BLaER1 treated with 17β-estradiol and CSF1 and Interleukin-3, amounts not matched to agents 10 nM and 100 nM (cell line): Measurements from ENCODE around the gene P2RX2.

Experiments used
- H3K27ac ChIP-seq, 11 experiments: shearing (Covaris generic); formaldehyde crosslinking; 2 replicates each; pipeline ENCODE4 v1.8.1; 2022
- H3K27me3 ChIP-seq, 11 experiments: shearing (Covaris generic); formaldehyde crosslinking; 2 replicates each; pipeline ENCODE4 v1.8.1; 2022
- H3K36me3 ChIP-seq, 11 experiments: shearing (Covaris generic); formaldehyde crosslinking; 2 replicates each; pipeline ENCODE4 v1.8.1; 2022
- H3K4me1 ChIP-seq, 10 experiments: shearing (Covaris generic); formaldehyde crosslinking; 2 replicates each; pipeline ENCODE4 v1.8.1; 2022
- H3K4me2 ChIP-seq, 11 experiments: shearing (Covaris generic); formaldehyde crosslinking; 2 replicates each; pipeline ENCODE4 v1.8.1; 2022
- H3K4me3 ChIP-seq, 10 experiments: shearing (Covaris generic); formaldehyde crosslinking; 2 replicates each; pipeline ENCODE4 v1.8.1; 2022
- H3K9ac ChIP-seq, 11 experiments: shearing (Covaris generic); formaldehyde crosslinking; 2 replicates each; pipeline ENCODE4 v1.8.1; 2022
- H3K9me3 ChIP-seq, 11 experiments: shearing (Covaris generic); formaldehyde crosslinking; replicated peaks in 1 of 11; 2 replicates each; pipeline ENCODE4 v1.8.1; 2022
- H4K20me1 ChIP-seq, 11 experiments: shearing (Covaris generic); formaldehyde crosslinking; 2 replicates each; pipeline ENCODE4 v1.8.1; 2022
- Cebpa-rat ChIP-seq, 11 experiments: shearing (Covaris generic); IDR thresholded peaks; 2 replicates each; pipeline ENCODE4 v1.8.1; 2022

Gene P2RX2

GRCh38 chr12:132617822-132618682 lies 524 bp upstream of the P2RX2 start:
- H3K27me3 ChIP-seq: peaks cover 48 to 65% (median 60%) of the 10 kb centered on the region in 11 experiments
- no peak overlapping the region for H3K27ac ChIP-seq

GRCh38 chr12:132619071-132619385 lies 452 bp downstream of the P2RX2 start:
- TF ChIP-seq Cebpa-rat (IDR thresholded peaks at IDR 0.05): no peak
- Histone ChIP-seq H3K27me3 (peaks cover 48 to 65% (median 60%) of the 10 kb centered on the region in 11 experiments), H3K27ac (no peak overlapping the region), H3K4me2 (no peak overlapping the region), H3K9ac (no peak overlapping the region), H3K4me1 (peaks cover 0 to 10% (median 2%) of the 10 kb centered on the region in 10 experiments; a peak in 3 of 20 replicates), H4K20me1 (peaks cover 0 to 39% (median 29%) of the 10 kb centered on the region in 11 experiments; a peak in 15 of 22 replicates), H3K9me3 (peaks cover 32 to 37% (median 34%) of the 10 kb centered on the region in 11 experiments), H3K36me3 (peaks cover 3 to 17% (median 13%) of the 10 kb centered on the region in 11 experiments; a peak in 19 of 22 replicates), H3K4me3 (no peak overlapping the region)

More at GRCh38 chr12:132617822-132618682, 524 bp upstream of the P2RX2 start:
- no peak overlapping the region for H3K4me2 ChIP-seq
- H3K36me3 ChIP-seq: peaks cover 0 to 7% (median 4%) of the 10 kb centered on the region in 11 experiments; a peak in 6 of 22 replicates
- H3K9ac ChIP-seq: no peak overlapping the region
- H3K4me1 ChIP-seq: peaks cover 0 to 10% (median 2%) of the 10 kb centered on the region in 10 experiments; a peak in 3 of 20 replicates
- peak overlapping the region in 3 of 10 experiments; percentile 27 to 35 (median 35); a peak in 3 of 20 replicates for H3K4me3 ChIP-seq
- peaks cover 32 to 37% (median 34%) of the 10 kb centered on the region in 11 experiments for H3K9me3 ChIP-seq
- no peak for TF ChIP-seq Cebpa-rat (IDR thresholded peaks at IDR 0.05)
- peaks cover 0 to 30% (median 22%) of the 10 kb centered on the region in 11 experiments; a peak in 15 of 22 replicates for H4K20me1 ChIP-seq

GRCh38 chr12:132619386-132620112 lies 973 bp downstream of the P2RX2 start:
- peaks cover 48 to 65% (median 60%) of the 10 kb centered on the region in 11 experiments for H3K27me3 ChIP-seq

GRCh38 chr12:132620113-132620898 lies 1.7 kb downstream of the P2RX2 start:
- Histone ChIP-seq H3K9me3 (peaks cover 31 to 35% (median 34%) of the 10 kb centered on the region in 11 experiments), H4K20me1 (peaks cover 0 to 52% (median 35%) of the 10 kb centered on the region in 11 experiments; a peak in 15 of 22 replicates), H3K4me3 (no peak overlapping the region), H3K9ac (no peak overlapping the region), H3K27me3 (peaks cover 48 to 63% (median 59%) of the 10 kb centered on the region in 11 experiments), H3K4me2 (no peak overlapping the region), H3K36me3 (peaks cover 16 to 29% (median 26%) of the 10 kb centered on the region in 11 experiments), H3K27ac (no peak overlapping the region), H3K4me1 (peaks cover 0 to 7% (median 0%) of the 10 kb centered on the region in 10 experiments; a peak in 2 of 20 replicates)
- no peak for TF ChIP-seq Cebpa-rat (IDR thresholded peaks at IDR 0.05)

More at GRCh38 chr12:132619386-132620112, 973 bp downstream of the P2RX2 start:
- Histone ChIP-seq H3K9ac (no peak overlapping the region), H3K4me2 (no peak overlapping the region), H3K9me3 (peaks cover 32 to 37% (median 34%) of the 10 kb centered on the region in 11 experiments), H3K27ac (no peak overlapping the region), H4K20me1 (peaks cover 0 to 44% (median 30%) of the 10 kb centered on the region in 11 experiments; a peak in 15 of 22 replicates), H3K36me3 (peaks cover 8 to 22% (median 18%) of the 10 kb centered on the region in 11 experiments), H3K4me1 (peaks cover 0 to 10% (median 0%) of the 10 kb centered on the region in 10 experiments; a peak in 3 of 20 replicates), H3K4me3 (no peak overlapping the region)
- TF ChIP-seq Cebpa-rat (IDR thresholded peaks at IDR 0.05): no peak

GRCh38 chr12:132620899-132621656 lies 2.5 kb downstream of the P2RX2 start:
- no peak overlapping the region for H3K4me3 ChIP-seq
- no peak overlapping the region for H3K4me2 ChIP-seq
- H3K9ac ChIP-seq: no peak overlapping the region
- peaks cover 0 to 7% (median 0%) of the 10 kb centered on the region in 10 experiments; a peak in 1 of 20 replicates for H3K4me1 ChIP-seq
- peaks cover 23 to 37% (median 33%) of the 10 kb centered on the region in 11 experiments for H3K36me3 ChIP-seq
- TF ChIP-seq Cebpa-rat (IDR thresholded peaks at IDR 0.05): no peak
- H4K20me1 ChIP-seq: peaks cover 0 to 59% (median 40%) of the 10 kb centered on the region in 11 experiments; a peak in 15 of 22 replicates
- peaks cover 24 to 27% (median 27%) of the 10 kb centered on the region in 11 experiments for H3K9me3 ChIP-seq
- H3K27ac ChIP-seq: no peak overlapping the region
- peaks cover 47 to 55% (median 52%) of the 10 kb centered on the region in 11 experiments for H3K27me3 ChIP-seq

- no peak overlapping the region for H3K27ac ChIP-seq
These were observed 3.3 kb downstream of the P2RX2 start for GRCh38 chr12:132621657-132622435.

More at GRCh38 chr12:132621657-132622435, 3.3 kb downstream of the P2RX2 start:
- Histone ChIP-seq H3K36me3 (peaks cover 25 to 45% (median 40%) of the 10 kb centered on the region in 11 experiments), H3K4me3 (no peak overlapping the region), H3K4me1 (peaks cover 0 to 7% (median 0%) of the 10 kb centered on the region in 10 experiments; a peak in 1 of 20 replicates), H3K9me3 (peaks cover 16 to 20% (median 19%) of the 10 kb centered on the region in 11 experiments), H3K27me3 (peaks cover 40 to 47% (median 44%) of the 10 kb centered on the region in 11 experiments), H3K4me2 (no peak overlapping the region), H4K20me1 (peaks cover 0 to 63% (median 44%) of the 10 kb centered on the region in 11 experiments; a peak in 15 of 22 replicates), H3K9ac (no peak overlapping the region)
- TF ChIP-seq Cebpa-rat (IDR thresholded peaks at IDR 0.05): no peak
